Measurements from ENCODE around the gene NME9.

Gene NME9

DNA sequence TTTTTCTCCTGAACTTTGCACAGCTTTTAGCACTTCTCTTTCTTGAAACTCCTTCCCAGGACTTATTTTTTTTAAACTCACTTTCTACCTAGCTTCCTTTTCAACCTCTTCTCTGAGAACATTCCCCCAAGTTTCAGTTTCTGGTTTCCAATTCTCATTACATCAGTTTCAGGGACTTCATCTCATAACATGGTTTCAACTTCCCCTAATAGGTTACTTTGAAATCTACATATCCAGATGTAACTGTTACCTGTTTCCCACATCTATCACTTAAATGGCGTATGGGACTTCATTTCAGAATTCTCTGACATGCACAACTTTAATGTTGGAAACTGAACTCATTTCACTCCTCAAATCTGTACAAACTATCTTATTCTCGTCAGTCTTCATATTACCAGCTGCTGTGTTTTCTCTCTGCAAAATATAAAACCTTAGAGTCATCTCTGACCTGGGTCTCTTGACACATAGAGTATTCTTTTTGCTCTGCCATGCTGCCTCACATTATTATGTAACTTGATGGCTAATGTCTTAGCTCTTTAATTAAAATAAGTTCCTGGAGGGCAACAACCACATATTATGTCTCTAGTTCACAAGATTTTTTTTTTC, 58.4 kb downstream of the NME9 start:
- DNase-seq: no peak

DNA sequence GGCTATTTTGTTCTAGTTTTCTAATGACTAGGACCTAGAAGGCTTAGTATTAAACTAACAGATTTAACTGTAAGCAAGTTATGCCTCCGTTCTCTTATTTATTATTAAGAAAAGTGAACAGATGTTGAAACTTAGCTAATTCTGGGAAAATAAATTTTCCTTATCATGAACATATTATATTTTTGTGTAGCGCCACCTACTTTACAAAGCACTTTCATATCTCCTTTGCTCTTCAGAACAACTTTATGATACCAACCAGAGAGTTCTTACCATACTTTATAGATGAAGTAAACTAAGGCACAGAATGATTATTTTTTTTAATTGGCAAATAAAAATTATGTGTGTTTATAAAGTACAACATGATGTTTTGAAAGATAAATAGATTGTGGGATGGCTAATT, 59.4 kb downstream of the NME9 start:
- no peak for DNase-seq

DNA sequence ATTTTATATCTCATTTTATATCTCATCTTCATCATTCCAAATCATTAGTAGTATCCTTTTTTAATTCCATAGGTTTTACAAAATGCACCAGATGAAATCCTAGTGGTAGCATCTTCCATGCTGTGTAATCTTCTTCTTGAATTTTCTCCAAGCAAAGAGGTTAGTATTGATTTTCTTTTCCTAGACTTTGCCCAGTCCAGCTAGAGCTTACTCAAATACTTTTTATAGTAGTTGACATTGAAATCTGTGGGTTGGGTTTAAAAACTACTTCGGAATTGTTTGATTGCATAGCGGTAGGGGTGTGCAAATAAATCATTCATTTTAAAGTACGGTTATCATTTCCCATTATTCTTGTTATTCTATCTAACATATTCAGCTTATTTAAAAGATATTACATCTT, 62.6 kb downstream of the NME9 start:
- no peak for DNase-seq

DNA sequence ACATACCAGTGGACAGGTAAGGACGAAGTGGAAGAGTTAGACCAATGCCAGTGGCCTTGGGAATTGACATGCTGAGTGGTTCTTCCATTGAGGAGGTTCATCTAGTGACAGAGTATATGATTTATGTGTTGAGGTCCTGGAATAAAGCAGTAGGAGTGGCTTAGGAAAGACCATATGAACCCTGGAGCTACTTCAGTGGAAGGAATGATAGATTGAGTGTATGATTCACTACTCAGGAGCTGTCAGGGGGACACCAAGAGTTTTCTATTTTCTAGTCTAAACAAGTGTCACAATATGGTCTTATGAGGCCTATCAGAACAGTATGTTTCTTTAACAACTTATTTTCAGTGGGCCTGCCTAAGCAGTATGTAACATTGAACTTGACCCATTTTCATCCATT, 63.9 kb downstream of the NME9 start:
- no peak for DNase-seq

DNA sequence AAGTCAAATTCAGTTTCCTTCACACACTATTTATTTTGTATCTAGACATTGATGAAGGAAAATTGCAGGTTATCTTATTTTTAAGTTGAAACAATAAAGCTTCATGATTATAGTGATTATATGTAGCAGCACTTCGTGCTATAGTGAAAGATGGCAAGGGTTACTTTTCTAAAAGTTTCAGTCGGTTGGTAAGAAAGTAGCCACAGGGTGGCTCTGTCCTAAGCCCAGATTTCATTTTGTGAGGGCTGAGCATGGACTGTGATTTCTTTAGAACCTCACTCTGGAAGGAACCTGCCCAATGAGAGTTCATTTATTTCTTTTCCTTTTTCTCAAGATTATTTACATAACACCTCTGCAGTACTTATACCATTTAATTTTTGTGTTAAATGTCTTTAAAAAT, 66.5 kb downstream of the NME9 start:
- no peak for DNase-seq

DNA sequence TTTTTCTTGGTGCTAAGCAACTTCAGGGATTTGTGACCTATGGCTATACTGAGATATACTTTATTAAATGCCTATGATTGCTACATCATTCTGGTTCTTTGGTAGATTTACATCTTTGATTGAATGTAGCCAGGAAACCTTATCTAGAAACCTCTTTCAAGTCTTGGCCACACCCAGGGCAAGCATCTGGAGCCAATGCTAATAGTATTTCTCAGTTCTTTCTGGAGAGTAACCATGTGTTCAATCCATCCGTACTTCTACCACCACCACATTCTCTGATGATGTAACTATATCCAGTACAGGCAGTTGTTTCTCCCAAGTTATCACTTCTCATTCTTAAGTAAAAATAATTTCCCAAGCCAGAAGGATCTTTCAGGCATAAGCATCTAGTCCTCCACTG, 69.0 kb downstream of the NME9 start:
- DNase-seq: no peak

DNA sequence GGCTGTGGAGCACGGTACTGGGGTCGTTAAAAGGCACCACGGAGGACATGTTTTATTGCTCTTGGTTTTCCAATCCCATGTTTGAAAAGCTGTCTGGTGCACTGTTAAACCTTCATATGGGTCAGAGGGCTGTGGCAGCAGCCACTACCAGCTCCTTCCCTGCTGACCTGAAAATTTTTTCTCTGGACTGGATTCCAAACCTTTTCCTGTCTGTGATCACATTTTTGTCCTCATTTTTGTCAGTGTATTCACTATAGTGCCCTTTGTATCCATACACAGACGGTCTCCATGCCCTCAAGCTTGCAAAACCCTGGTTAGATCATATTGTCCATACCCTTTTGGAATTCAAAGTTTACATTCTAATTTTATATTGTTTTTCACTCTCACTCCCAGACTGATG, 70.5 kb downstream of the NME9 start:
- DNase-seq: no peak

DNA sequence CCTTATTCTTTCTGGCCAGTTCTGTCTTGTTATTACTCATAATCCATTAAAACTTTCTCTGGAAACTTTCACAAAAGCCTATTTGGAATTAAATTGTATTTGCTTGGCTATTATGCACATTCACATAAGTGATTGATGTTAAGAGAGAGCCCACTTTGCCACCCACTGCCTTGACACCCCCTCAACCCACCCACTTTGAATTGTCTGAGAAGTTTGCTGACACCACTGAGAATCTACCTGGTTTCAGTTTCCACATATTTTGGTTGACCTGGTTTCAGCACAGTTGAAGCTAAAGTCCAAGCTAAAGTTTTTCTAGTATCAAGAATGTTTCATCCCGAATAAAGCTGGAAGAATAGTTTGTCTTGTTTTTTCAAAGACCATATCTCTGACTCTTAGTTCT, 71.7 kb downstream of the NME9 start:
- no peak for DNase-seq

DNA sequence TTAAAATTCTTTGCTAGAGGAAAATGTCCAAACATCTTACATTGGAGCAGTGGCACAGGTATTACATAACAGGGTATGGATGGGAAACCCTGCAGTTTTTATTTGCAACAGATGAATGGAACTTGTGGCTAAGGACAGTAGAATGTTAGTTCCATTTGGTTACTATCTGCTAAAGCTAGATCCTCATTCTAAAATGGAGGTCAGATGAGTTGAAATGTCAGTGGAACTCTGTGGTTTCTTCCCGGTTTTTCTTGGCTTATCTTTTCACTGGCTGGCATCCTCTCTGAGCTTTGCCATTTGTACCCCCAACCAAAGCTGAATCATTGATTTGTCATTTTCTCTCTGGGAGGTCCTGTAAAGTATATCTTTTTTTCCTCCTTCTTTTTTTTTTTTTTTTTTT, 73.6 kb downstream of the NME9 start:
- DNase-seq: no peak

DNA sequence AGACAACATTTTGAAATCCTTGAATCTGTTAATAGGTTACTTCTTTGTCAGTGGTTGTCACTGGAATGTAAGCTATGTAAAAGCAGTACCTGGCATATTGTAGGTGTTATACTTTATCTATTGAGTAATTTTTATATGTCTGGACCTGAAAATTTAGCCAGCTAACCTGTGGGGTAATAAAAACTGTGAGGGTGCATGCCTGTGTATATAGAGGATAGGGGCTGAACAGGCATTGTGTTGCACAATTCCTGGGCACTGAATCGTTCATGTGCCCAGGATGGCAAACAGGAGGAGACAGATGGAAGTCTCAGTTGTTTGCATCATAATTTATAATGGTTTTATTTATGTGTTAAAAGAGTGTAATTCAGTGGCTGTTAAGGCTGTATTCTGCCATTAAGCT, 75.4 kb downstream of the NME9 start:
- DNase-seq: no peak

DNA sequence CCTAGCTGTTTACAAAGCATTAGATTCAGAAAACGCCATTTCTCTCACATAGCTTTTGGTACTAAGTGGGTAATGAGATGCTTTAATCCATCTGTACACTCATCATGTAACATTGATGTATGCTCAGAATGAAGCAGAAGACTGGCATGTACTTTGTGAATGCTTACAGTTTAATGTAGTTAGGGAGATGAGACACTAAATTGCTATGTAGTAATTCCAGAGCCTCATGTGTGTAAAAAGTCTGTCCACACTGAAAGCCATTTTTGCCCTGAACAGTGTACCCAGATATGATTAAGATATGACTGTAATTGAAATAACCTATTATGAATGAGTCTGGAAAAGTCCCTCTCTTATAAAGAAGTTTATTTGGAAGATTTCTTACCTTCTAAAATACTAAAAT, 76.0 kb downstream of the NME9 start:
- no peak for DNase-seq
